Measurements from ENCODE around the gene GPC3.
A peak's percentile ranks its signal among the peaks of the same experiment; 100 is the strongest.

GPC3 gene

DNA sequence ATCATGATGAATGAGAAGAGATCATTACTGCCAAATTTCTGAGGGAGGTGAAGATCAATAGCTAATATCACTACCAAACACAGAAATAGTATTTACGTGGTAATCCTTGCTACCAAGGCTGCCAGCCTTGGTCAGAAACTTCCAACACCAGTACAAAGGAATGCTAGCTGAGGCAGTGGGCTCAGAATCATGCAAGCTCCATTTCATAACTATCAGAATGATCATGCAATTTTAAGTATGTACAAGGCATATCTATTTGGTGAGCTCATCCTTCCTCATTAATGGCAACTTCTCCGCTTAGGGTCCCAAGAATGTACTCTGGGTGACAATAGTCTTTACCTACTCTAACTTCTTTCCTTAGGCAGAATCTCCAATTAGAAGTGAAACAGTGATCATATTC, 135.0 kb downstream of the GPC3 start:
- H3K27me3 ChIP-seq (ENCODE audit: insufficient read depth, insufficient read length) = no peaks in the 10 kb centered on the region
- TF ChIP-seq SUZ12 (IDR thresholded peaks at IDR 0.05; ENCODE audit: extremely low read depth, insufficient read depth, insufficient read length) = no peak
- TF ChIP-seq ZNF274 (IDR thresholded peaks at IDR 0.05; ENCODE audit: low read depth, low read length) = no peak
- no peak for TF ChIP-seq YY1 (IDR thresholded peaks at IDR 0.05; ENCODE audit: insufficient read depth, insufficient read length)

GRCh38 chrX:133849676-133850075, 135.7 kb downstream of the GPC3 start:
- no peak for DNase-seq (ENCODE audit: low read depth, low spot score)

More for the DNA sequence above, 135.0 kb downstream of the GPC3 start:
- no peaks in the 10 kb centered on the region for H3K4me1 ChIP-seq (ENCODE audit: insufficient read depth, insufficient read length)
- H3K9ac ChIP-seq (ENCODE audit: insufficient read length, low read depth) = no peak overlapping the region
- no peaks in the 10 kb centered on the region for H3K36me3 ChIP-seq (ENCODE audit: insufficient read depth, insufficient read length, low read length)
- H3K9me3 ChIP-seq (ENCODE audit: insufficient read depth, low read length) = no peaks in the 10 kb centered on the region
- no peak overlapping the region for H3K4me3 ChIP-seq (ENCODE audit: insufficient read length, low read depth)
- no peak for DNase-seq (ENCODE audit: low read depth, low spot score)

DNA sequence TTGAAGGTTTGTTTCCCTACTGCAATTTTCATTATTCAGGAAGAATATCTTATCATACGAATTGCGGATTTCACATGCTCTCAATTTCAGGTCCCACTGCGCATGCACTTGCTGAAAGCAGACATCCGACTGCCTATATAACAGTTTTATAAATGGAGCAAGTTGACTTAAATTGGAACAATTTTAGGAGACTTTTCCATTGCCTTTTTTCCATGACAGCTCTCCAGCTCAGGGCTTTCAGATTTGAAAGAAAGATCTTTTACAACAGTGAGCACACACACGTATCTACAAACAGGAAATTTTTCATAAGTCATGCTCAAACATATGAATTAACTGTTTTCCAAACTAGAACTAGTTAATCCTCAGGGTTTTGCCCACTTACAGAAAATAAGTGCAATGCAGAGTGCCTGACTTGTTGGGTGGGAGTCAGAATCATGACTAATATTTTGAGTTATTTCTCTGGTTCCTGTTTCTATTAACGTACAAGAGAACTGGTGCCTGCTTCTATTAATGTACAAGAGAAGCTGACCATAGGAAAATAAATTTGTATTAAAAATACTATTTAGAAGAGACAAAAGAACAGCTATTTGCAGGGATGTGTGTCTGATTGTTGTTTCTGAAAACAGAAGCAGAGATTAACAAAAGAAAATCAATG, 137.9 kb downstream of the GPC3 start:
- no peaks in the 10 kb centered on the region for H3K9me3 ChIP-seq (ENCODE audit: insufficient read depth, low read length)
- H3K4me3 ChIP-seq (ENCODE audit: insufficient read length, low read depth) = no peak overlapping the region
- no peak for DNase-seq (ENCODE audit: low read depth, low spot score)
- H3K27me3 ChIP-seq (ENCODE audit: insufficient read depth, insufficient read length) = no peaks in the 10 kb centered on the region
- no peaks in the 10 kb centered on the region for H3K36me3 ChIP-seq (ENCODE audit: insufficient read depth, insufficient read length, low read length)
- H3K9ac ChIP-seq (ENCODE audit: insufficient read length, low read depth) = no peak overlapping the region
- no peaks in the 10 kb centered on the region for H3K4me1 ChIP-seq (ENCODE audit: insufficient read depth, insufficient read length)
- no peak for TF ChIP-seq SUZ12 (IDR thresholded peaks at IDR 0.05; ENCODE audit: extremely low read depth, insufficient read depth, insufficient read length)
- TF ChIP-seq ZNF274 (IDR thresholded peaks at IDR 0.05; ENCODE audit: low read depth, low read length) = no peak
- TF ChIP-seq YY1 (IDR thresholded peaks at IDR 0.05; ENCODE audit: insufficient read depth, insufficient read length) = no peak

More at GRCh38 chrX:133849676-133850075, 135.7 kb downstream of the GPC3 start:
- Histone ChIP-seq H3K36me3 (ENCODE audit: insufficient read depth, insufficient read length, low read length) (no peaks in the 10 kb centered on the region), H3K27me3 (ENCODE audit: insufficient read depth, insufficient read length) (no peaks in the 10 kb centered on the region), H3K4me1 (ENCODE audit: insufficient read depth, insufficient read length) (no peaks in the 10 kb centered on the region), H3K4me3 (ENCODE audit: insufficient read length, low read depth) (no peak overlapping the region), H3K9me3 (ENCODE audit: insufficient read depth, low read length) (no peaks in the 10 kb centered on the region), H3K9ac (ENCODE audit: insufficient read length, low read depth) (no peak overlapping the region)
- no peak for TF ChIP-seq SUZ12 (IDR thresholded peaks at IDR 0.05; ENCODE audit: extremely low read depth, insufficient read depth, insufficient read length)
- TF ChIP-seq YY1 (IDR thresholded peaks at IDR 0.05; ENCODE audit: insufficient read depth, insufficient read length) = no peak
- no peak for TF ChIP-seq ZNF274 (IDR thresholded peaks at IDR 0.05; ENCODE audit: low read depth, low read length)

- TF ChIP-seq ZNF274 (IDR thresholded peaks at IDR 0.05; ENCODE audit: low read depth, low read length) (no peak), SUZ12 (IDR thresholded peaks at IDR 0.05; ENCODE audit: extremely low read depth, insufficient read depth, insufficient read length) (no peak), YY1 (IDR thresholded peaks at IDR 0.05; ENCODE audit: insufficient read depth, insufficient read length) (no peak)
- H3K27me3 ChIP-seq (ENCODE audit: insufficient read depth, insufficient read length) = no peaks in the 10 kb centered on the region
- no peaks in the 10 kb centered on the region for H3K36me3 ChIP-seq (ENCODE audit: insufficient read depth, insufficient read length, low read length)
Observed at GRCh38 chrX:133846311-133846710, 139.1 kb downstream of the GPC3 start.

DNA sequence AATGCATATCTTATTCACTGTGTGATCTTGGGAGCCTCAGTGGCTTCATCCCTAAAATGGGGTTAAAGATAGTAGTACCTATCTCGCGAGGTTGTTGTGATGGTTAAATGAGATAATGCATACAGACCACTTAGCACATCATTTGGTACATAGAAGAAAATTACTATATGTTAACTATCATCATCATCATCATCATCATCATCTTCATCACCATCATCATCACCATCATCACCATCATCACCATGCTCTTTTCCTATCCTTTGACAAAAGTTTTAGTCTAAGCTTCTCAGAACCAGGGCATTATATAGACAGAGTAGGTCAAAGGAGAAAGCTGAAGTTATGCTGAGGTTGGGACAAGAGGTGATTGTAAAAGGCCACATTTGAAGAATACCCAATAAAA, 145.0 kb downstream of the GPC3 start:
- Histone ChIP-seq H3K9me3 (ENCODE audit: insufficient read depth, low read length) (no peaks in the 10 kb centered on the region), H3K4me1 (ENCODE audit: insufficient read depth, insufficient read length) (no peaks in the 10 kb centered on the region), H3K4me3 (ENCODE audit: insufficient read length, low read depth) (no peak overlapping the region), H3K27me3 (ENCODE audit: insufficient read depth, insufficient read length) (no peaks in the 10 kb centered on the region), H3K36me3 (ENCODE audit: insufficient read depth, insufficient read length, low read length) (no peaks in the 10 kb centered on the region), H3K9ac (ENCODE audit: insufficient read length, low read depth) (no peak overlapping the region)
- TF ChIP-seq ZNF274 (IDR thresholded peaks at IDR 0.05; ENCODE audit: low read depth, low read length) (no peak), YY1 (IDR thresholded peaks at IDR 0.05; ENCODE audit: insufficient read depth, insufficient read length) (no peak), SUZ12 (IDR thresholded peaks at IDR 0.05; ENCODE audit: extremely low read depth, insufficient read depth, insufficient read length) (no peak)
- DNase-seq (ENCODE audit: low read depth, low spot score) = no peak

More at GRCh38 chrX:133846311-133846710, 139.1 kb downstream of the GPC3 start:
- Histone ChIP-seq H3K9me3 (ENCODE audit: insufficient read depth, low read length) (no peaks in the 10 kb centered on the region), H3K4me3 (ENCODE audit: insufficient read length, low read depth) (no peak overlapping the region), H3K4me1 (ENCODE audit: insufficient read depth, insufficient read length) (no peaks in the 10 kb centered on the region), H3K9ac (ENCODE audit: insufficient read length, low read depth) (no peak overlapping the region)
- no peak for DNase-seq (ENCODE audit: low read depth, low spot score)

DNA sequence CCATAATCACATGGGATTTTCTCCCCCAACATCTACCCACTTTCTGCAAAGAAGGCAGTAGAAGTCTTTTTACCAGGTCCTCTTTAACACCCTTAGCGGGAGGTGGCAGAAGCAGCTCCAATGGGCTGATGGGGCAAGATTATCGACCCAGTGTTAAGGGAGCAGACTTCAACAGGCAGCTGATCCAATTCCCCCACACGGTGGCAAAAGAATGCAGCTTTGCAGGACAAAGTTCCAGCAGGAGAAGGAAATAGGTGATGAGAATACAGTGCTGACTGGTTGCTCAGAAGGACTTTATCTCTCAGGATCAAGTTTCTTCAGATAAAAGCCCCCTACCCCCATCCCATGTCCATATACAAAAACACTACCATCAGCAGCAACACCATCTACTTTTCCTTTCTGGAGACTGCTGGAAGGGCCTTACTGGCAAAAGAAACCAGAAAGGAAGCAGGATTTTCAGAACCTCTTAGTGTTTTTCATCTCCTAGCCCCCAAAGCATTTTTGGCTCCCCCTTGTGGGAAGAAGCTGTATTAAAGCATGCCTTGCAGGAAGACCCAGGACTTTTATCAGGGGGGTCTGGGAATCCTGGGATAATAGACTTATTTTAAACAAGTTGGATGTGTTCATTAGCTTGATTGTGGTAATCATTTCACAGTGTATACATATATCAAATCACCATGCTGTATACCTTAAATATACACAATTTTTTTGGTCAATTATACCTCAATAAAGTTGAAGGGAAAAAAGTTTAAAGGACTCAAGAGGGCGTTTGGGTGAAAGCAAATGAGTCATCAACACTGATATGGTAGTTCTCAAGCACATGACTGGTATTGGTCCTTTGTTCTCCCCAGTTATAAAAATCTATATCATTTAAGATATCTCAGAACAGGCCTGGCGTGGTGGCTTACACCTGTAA, 146.4 kb downstream of the GPC3 start:
- DNase-seq (ENCODE audit: low read depth, low spot score) = peak; percentile 6

GRCh38 chrX:133837091-133837490, 148.3 kb downstream of the GPC3 start:
- no peak for TF ChIP-seq YY1 (IDR thresholded peaks at IDR 0.05; ENCODE audit: insufficient read depth, insufficient read length)
- no peak for TF ChIP-seq SUZ12 (IDR thresholded peaks at IDR 0.05; ENCODE audit: extremely low read depth, insufficient read depth, insufficient read length)
- TF ChIP-seq ZNF274 (IDR thresholded peaks at IDR 0.05; ENCODE audit: low read depth, low read length) = no peak
- no peak for DNase-seq (ENCODE audit: low read depth, low spot score)
- Histone ChIP-seq H3K9ac (ENCODE audit: insufficient read length, low read depth) (no peak overlapping the region), H3K36me3 (ENCODE audit: insufficient read depth, insufficient read length, low read length) (no peaks in the 10 kb centered on the region), H3K4me1 (ENCODE audit: insufficient read depth, insufficient read length) (no peaks in the 10 kb centered on the region), H3K27me3 (ENCODE audit: insufficient read depth, insufficient read length) (no peaks in the 10 kb centered on the region), H3K9me3 (ENCODE audit: insufficient read depth, low read length) (no peaks in the 10 kb centered on the region), H3K4me3 (ENCODE audit: insufficient read length, low read depth) (no peak overlapping the region)

More for the DNA sequence above, 146.4 kb downstream of the GPC3 start:
- H3K4me1 ChIP-seq (ENCODE audit: insufficient read depth, insufficient read length) = no peaks in the 10 kb centered on the region
- TF ChIP-seq ZNF274 (IDR thresholded peaks at IDR 0.05; ENCODE audit: low read depth, low read length) (no peak), YY1 (IDR thresholded peaks at IDR 0.05; ENCODE audit: insufficient read depth, insufficient read length) (no peak), SUZ12 (IDR thresholded peaks at IDR 0.05; ENCODE audit: extremely low read depth, insufficient read depth, insufficient read length) (no peak)
- H3K4me3 ChIP-seq (ENCODE audit: insufficient read length, low read depth) = no peak overlapping the region
- no peaks in the 10 kb centered on the region for H3K27me3 ChIP-seq (ENCODE audit: insufficient read depth, insufficient read length)
- no peak overlapping the region for H3K9ac ChIP-seq (ENCODE audit: insufficient read length, low read depth)
- H3K36me3 ChIP-seq (ENCODE audit: insufficient read depth, insufficient read length, low read length) = no peaks in the 10 kb centered on the region
- no peaks in the 10 kb centered on the region for H3K9me3 ChIP-seq (ENCODE audit: insufficient read depth, low read length)
